GM12872 (cell line): Measurements from ENCODE around the gene RRAD.

Experiments used
- TF ChIP-seq, protein P1 (sequence below): IDR thresholded peaks from 3 replicates; pipeline ENCODE4 v1.5.1; 2011; ENCODE audit warnings: low read depth, mild to moderate bottlenecking, low read length, moderate library complexity; ENCODE audit not compliant: insufficient read depth

The RRAD gene

GRCh38 chr16:66950971-66951790 is 25.8 kb upstream of the RRAD start:
- TF ChIP-seq, protein P1, sequence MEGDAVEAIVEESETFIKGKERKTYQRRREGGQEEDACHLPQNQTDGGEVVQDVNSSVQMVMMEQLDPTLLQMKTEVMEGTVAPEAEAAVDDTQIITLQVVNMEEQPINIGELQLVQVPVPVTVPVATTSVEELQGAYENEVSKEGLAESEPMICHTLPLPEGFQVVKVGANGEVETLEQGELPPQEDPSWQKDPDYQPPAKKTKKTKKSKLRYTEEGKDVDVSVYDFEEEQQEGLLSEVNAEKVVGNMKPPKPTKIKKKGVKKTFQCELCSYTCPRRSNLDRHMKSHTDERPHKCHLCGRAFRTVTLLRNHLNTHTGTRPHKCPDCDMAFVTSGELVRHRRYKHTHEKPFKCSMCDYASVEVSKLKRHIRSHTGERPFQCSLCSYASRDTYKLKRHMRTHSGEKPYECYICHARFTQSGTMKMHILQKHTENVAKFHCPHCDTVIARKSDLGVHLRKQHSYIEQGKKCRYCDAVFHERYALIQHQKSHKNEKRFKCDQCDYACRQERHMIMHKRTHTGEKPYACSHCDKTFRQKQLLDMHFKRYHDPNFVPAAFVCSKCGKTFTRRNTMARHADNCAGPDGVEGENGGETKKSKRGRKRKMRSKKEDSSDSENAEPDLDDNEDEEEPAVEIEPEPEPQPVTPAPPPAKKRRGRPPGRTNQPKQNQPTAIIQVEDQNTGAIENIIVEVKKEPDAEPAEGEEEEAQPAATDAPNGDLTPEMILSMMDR = no peak

DNA sequence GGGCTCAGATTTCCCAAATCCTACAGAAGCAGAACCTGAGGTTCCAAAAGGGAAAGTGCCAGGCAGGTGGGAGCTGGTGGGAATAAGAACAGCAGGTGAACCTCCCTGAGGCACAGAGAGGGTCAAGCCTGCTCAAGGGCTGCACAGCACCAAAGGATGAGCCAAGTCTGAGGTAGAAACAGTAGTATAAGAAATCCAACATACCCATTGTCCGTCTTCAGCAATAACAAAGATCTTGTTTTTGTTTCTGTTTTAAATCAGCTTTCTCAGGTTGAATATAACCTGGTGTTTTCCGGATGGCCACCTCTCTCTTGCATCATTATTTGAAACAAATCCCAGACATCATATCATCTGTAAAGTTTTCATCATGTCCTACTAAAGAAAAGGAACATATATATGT is 25.1 kb upstream of the RRAD start:
- TF ChIP-seq, protein P1 = no peak

- TF ChIP-seq, protein P1 = no peak
These were observed 24.1 kb upstream of the RRAD start for GRCh38 chr16:66949472-66949871.

DNA sequence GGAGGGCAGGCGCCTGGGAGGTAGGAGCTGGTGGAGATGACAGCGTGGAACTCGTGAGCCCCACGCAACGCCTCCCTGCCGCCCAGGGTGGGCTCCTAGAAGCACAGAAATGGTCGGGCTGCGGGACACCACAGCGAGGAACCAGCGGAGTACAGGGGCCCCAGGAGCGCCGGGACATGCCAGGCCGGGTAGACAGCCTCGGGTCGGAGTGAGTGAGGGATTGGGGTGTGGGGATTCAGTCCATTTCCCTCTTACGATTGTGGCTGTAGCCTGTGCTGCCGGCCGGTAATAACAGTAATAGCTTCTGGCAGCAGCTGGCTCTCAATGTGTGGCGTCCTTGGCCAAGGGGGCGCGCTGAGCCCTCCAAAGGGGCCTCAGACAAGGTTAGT is 23.5 kb upstream of the RRAD start:
- TF ChIP-seq, protein P1 = no peak

DNA sequence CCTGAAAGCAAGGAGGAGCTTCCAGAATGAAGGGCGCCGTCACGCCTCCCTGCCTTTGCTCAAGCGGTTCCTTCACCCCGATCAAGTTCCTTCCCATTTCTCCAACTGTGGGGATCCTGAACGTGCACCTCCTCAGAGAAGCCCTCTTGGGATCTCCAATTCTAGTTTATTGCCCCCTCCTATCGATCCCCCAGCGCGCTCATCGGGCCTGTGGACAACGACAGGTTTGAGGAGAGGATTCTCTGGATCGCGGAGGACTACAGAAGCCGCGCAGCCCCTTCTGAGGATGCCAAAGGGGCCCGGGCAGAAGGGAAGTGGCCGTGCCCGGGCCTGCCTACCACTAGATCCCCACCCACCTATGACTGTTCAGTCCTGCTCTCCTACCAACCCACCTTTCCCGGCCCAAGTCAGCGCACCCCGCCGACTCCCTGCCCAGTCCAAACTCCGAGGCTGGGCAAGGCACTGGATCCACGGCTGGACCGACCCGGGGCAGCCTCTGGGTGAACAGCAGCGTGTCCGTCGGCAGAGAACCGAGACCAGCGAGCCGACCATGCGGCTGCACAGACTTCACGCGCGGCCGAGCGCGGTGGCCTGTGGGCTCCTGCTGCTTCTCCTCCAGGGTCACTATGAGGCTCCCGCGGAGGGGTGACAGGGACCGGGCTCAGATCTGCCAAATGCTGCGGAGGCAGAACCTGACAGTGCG is 22.9 kb upstream of the RRAD start:
- TF ChIP-seq, protein P1 = no peak

GRCh38 chr16:66947302-66948065 is 22.1 kb upstream of the RRAD start:
- TF ChIP-seq, protein P1 = peak; percentile 83

- TF ChIP-seq, protein P1 = no peak
These were observed 21.6 kb upstream of the RRAD start for GRCh38 chr16:66946974-66947301.
